HFF-Myc (cell line): Measurements from ENCODE around the gene EXOSC9.

Source experiments
- DNase-seq: peaks from one replicate; pipeline ENCODE4 v3.0.0-alpha.2; 2011; ENCODE audit warnings: low read depth; ENCODE audit errors: extremely low read depth
- H3K4me3 ChIP-seq: replicated peaks from 2 replicates; pipeline ENCODE4 v1.5.1; 2011; ENCODE audit warnings: low read depth, mild to moderate bottlenecking, control low read depth, low read length
- CTCF ChIP-seq: IDR thresholded peaks from 2 replicates; pipeline ENCODE4 v1.5.1; 2012; ENCODE audit warnings: mild to moderate bottlenecking, low read depth, low read length, control low read depth; ENCODE audit errors: missing control alignments

EXOSC9 gene

GRCh38 chr4:121777625-121778024 lies 23.5 kb upstream of the EXOSC9 start:
- no peak for TF ChIP-seq CTCF
- no peak for DNase-seq
- H3K4me3 ChIP-seq, result no peak overlapping the region

- no peak overlapping the region for H3K4me3 ChIP-seq
- no peak for TF ChIP-seq CTCF
- no peak for DNase-seq
Measured at GRCh38 chr4:121778991-121779628, 22.0 kb upstream of the EXOSC9 start.

GRCh38 chr4:121783210-121783609 lies 17.9 kb upstream of the EXOSC9 start:
- DNase-seq, result no peak
- H3K4me3 ChIP-seq, result no peak overlapping the region
- no peak for TF ChIP-seq CTCF

- H3K4me3 ChIP-seq, result no peak overlapping the region
- no peak for TF ChIP-seq CTCF
- DNase-seq, result no peak
Measured at GRCh38 chr4:121784401-121784800, 16.7 kb upstream of the EXOSC9 start.

- H3K4me3 ChIP-seq, result no peak overlapping the region
- no peak for DNase-seq
- no peak for TF ChIP-seq CTCF
Measured at GRCh38 chr4:121784975-121785374, 16.1 kb upstream of the EXOSC9 start.

GRCh38 chr4:121785479-121785878 lies 15.6 kb upstream of the EXOSC9 start:
- H3K4me3 ChIP-seq, result no peak overlapping the region
- DNase-seq, result no peak
- no peak for TF ChIP-seq CTCF

GRCh38 chr4:121786221-121786620 lies 14.9 kb upstream of the EXOSC9 start:
- H3K4me3 ChIP-seq, result no peak overlapping the region
- TF ChIP-seq CTCF, result no peak
- DNase-seq, result no peak
